IMR-90 (cell line): ENCODE measurements around the gene DIP2C. TPM values are rescaled to one million over a fixed set of nuclear protein-coding genes. Genes with fewer than 3 reads are reported as not detected.

ENCODE experiments used
- ATAC-seq: fragments of 200-7000 bp; cut with Tn5 transposase; 2 replicates; pipeline ENCODE4 v1.9.1; 2020; ENCODE audit warnings: low read depth, mild to moderate bottlenecking, moderate library complexity
- BruUV-seq: library from RNA; stranded (reverse); fragments of 400-500 nt; replicated peaks from 2 replicates; lab custom pipeline; 2021; lab: Mats Ljungman, UMichigan
- CTCF ChIA-PET: fragments of 300-600 bp; formaldehyde crosslinking; extraction: SDS; loops from one replicate; lab custom pipeline; 2021; ENCODE audit warnings: antibody characterized with exemption; lab: Yijun Ruan, JAX
- POLR2A ChIA-PET: fragments of 300-600 bp; sonication (Branson Sonifier 250); formaldehyde crosslinking; loops from one replicate; lab custom pipeline; 2022; ENCODE audit warnings: antibody characterized with exemption; ENCODE audit not compliant: unreplicated experiment; lab: Charles Lee
- DNase-seq: peaks from one replicate; pipeline ENCODE4 v3.0.0; 2013
- H2AFZ ChIP-seq: replicated peaks from 2 replicates; pipeline ENCODE3; 2013; ENCODE audit warnings: low read length, mild to moderate bottlenecking; ENCODE audit not compliant: poor library complexity
- H2AK5ac ChIP-seq: 2 replicates; pipeline ENCODE4 v1.6.1; 2013; ENCODE audit warnings: low read depth, low read length, inconsistent platforms
- H2AK9ac ChIP-seq: replicated peaks from 2 replicates; pipeline ENCODE3; 2013; ENCODE audit warnings: mild to moderate bottlenecking, low read depth, low read length, moderate library complexity; ENCODE audit not compliant: poor library complexity
- H2BK120ac ChIP-seq: 2 replicates; pipeline ENCODE4 v1.6.1; 2013; ENCODE audit warnings: low read depth, low read length, inconsistent platforms
- H2BK15ac ChIP-seq: 3 replicates; pipeline ENCODE4 v1.6.1; 2013; ENCODE audit warnings: low read depth, low read length, inconsistent platforms
- H2BK20ac ChIP-seq: 2 replicates; pipeline ENCODE4 v1.6.1; 2013; ENCODE audit warnings: low read depth, mild to moderate bottlenecking, inconsistent platforms, low read length, moderate library complexity
- H2BK5ac ChIP-seq: 2 replicates; pipeline ENCODE4 v1.6.1; 2013; ENCODE audit warnings: mild to moderate bottlenecking, low read depth, low read length, inconsistent platforms; ENCODE audit not compliant: poor library complexity, severe bottlenecking
- H3K14ac ChIP-seq: replicated peaks from 2 replicates; pipeline ENCODE4 v1.6.1; 2013; ENCODE audit warnings: low read depth, low read length, inconsistent platforms
- H3K18ac ChIP-seq: 2 replicates; pipeline ENCODE4 v1.6.1; 2013; ENCODE audit warnings: low read depth, low read length, control low read depth
- H3K23ac ChIP-seq: 2 replicates; pipeline ENCODE4 v1.6.1; 2013; ENCODE audit warnings: low read depth, low read length, inconsistent platforms
- H3K27ac ChIP-seq: 2 replicates; pipeline ENCODE4 v1.5.1; 2013; ENCODE audit warnings: mild to moderate bottlenecking, control low read depth, low read length; ENCODE audit not compliant: insufficient read depth
- H3K27me3 ChIP-seq: 2 replicates; pipeline ENCODE4 v1.6.1; 2013; ENCODE audit warnings: low read length; ENCODE audit not compliant: control insufficient read depth, insufficient read depth
- H3K36me3 ChIP-seq: 2 replicates; pipeline ENCODE4 v1.6.1; 2013; ENCODE audit warnings: low read length, mixed read lengths; ENCODE audit not compliant: control insufficient read depth, insufficient read depth
- H3K4ac ChIP-seq: 2 replicates; pipeline ENCODE4 v1.6.1; 2013; ENCODE audit warnings: low read depth, low read length, inconsistent platforms
- H3K4me1 ChIP-seq: 2 replicates; pipeline ENCODE4 v1.6.1; 2013; ENCODE audit warnings: low read length, mixed read lengths; ENCODE audit not compliant: control insufficient read depth, insufficient read depth
- H3K4me2 ChIP-seq: 2 replicates; pipeline ENCODE4 v1.6.1; 2013; ENCODE audit warnings: low read depth, mild to moderate bottlenecking, control low read depth, low read length, moderate library complexity
- H3K4me3 ChIP-seq: 2 replicates; pipeline ENCODE4 v1.5.1; 2013; ENCODE audit warnings: low read depth, mild to moderate bottlenecking, control low read depth, low read length, moderate library complexity; ENCODE audit not compliant: insufficient read depth
- H3K56ac ChIP-seq: 2 replicates; pipeline ENCODE4 v1.6.1; 2013; ENCODE audit warnings: low read length, inconsistent platforms; ENCODE audit not compliant: insufficient read depth; ENCODE audit errors: extremely low read depth
- H3K79me1 ChIP-seq, 2 experiments: 2 replicates each; pipeline ENCODE4 v1.6.1; 2013; ENCODE audit warnings: low read length in 2 of 2, inconsistent platforms in 1 of 2, low read depth in 1 of 2
- H3K9ac ChIP-seq: 2 replicates; pipeline ENCODE4 v1.6.1; 2013; ENCODE audit warnings: low read depth, low read length, control low read depth
- H3K9me1 ChIP-seq: 2 replicates; pipeline ENCODE4 v1.6.1; 2013; ENCODE audit warnings: low read length, inconsistent platforms; ENCODE audit not compliant: insufficient read depth
- H3K9me3 ChIP-seq: 2 replicates; pipeline ENCODE4 v1.6.1; 2013; ENCODE audit warnings: low read length; ENCODE audit not compliant: control insufficient read depth, insufficient read depth
- H4K20me1 ChIP-seq: 2 replicates; pipeline ENCODE4 v1.6.1; 2013; ENCODE audit warnings: low read length, inconsistent platforms; ENCODE audit not compliant: insufficient read depth
- H4K5ac ChIP-seq: 2 replicates; pipeline ENCODE4 v1.6.1; 2013; ENCODE audit warnings: mild to moderate bottlenecking, low read depth, low read length, control low read depth
- H4K8ac ChIP-seq, 2 experiments: 2 replicates each; pipeline ENCODE4 v1.6.1; 2013; ENCODE audit warnings: low read depth in 2 of 2, low read length in 2 of 2, control low read depth in 1 of 2, inconsistent platforms in 1 of 2
- H4K91ac ChIP-seq: 2 replicates; pipeline ENCODE4 v1.6.1; 2013; ENCODE audit warnings: low read depth, low read length, inconsistent platforms; ENCODE audit not compliant: insufficient read depth
- BHLHE40 ChIP-seq: fragments of 150-350 bp; IDR thresholded peaks from 2 replicates; pipeline ENCODE4 v1.6.1; 2016; ENCODE audit warnings: mild to moderate bottlenecking, low read depth, low read length
- MXI1 ChIP-seq: IDR thresholded peaks from 2 replicates; pipeline ENCODE4 v1.6.1; 2012; ENCODE audit warnings: low read depth, mild to moderate bottlenecking, low read length, moderate library complexity, borderline replicate concordance
- NFE2L2 ChIP-seq: fragments of 150-350 bp; IDR thresholded peaks from 2 replicates; pipeline ENCODE4 v1.6.1; 2016; ENCODE audit warnings: low read depth, mild to moderate bottlenecking, low read length
- POLR2A ChIP-seq: IDR thresholded peaks from 2 replicates; pipeline ENCODE4 v1.6.1; 2012; ENCODE audit warnings: mild to moderate bottlenecking, low read depth, low read length
- RCOR1 ChIP-seq: IDR thresholded peaks from 2 replicates; pipeline ENCODE4 v1.6.1; 2012; ENCODE audit warnings: mild to moderate bottlenecking, low read length, improper control_type of control experiment; ENCODE audit not compliant: insufficient replicate concordance
- SMC3 ChIP-seq: fragments of 150-350 bp; IDR thresholded peaks from 2 replicates; pipeline ENCODE4 v1.6.1; 2016; ENCODE audit warnings: low read depth, mild to moderate bottlenecking, antibody characterized with exemption, low read length, moderate library complexity
- whole genome bisulfite sequencing, 2 experiments: methylation state at CpG; one replicate each; pipeline versions ENCODE4 v1.1.5 to v1.1.7; 2013; ENCODE audit warnings: missing lambda C conversion rate in 2 of 2; ENCODE audit not compliant: insufficient read length in 1 of 2; ENCODE audit errors: extremely low coverage in 2 of 2; 5-methylcytosine and 5-hydroxymethylcytosine counted together
- dilution Hi-C: fragments of 300-500 bp; cut with HindIII; formaldehyde crosslinking; loops from one replicate; pipeline ENCODE4 v1.14.3; 2018; ENCODE audit warnings: low sequenced_read_pairs; ENCODE audit not compliant: unreplicated experiment
- in situ Hi-C: fragments of 300-500 bp; cut with MboI; formaldehyde crosslinking; loops from 3 replicates; pipeline ENCODE4 v1.14.3; 2019; ENCODE audit warnings: low sequenced_read_pairs, inconsistent platforms, mixed read lengths
- intact Hi-C: fragments of 100-400 bp; cut with micrococcal nuclease; formaldehyde crosslinking; loops from 2 replicates; pipeline ENCODE4 v1.10.0; 2022
- polyA plus RNA-seq, 3 experiments: library from polyadenylated mRNA; depleted of rRNA; stranded (reverse); fragments of >200 nt; gene quantifications; 2 replicates each; pipeline ENCODE4 v1.2.3, GENCODE V29; 2012; ENCODE audit warnings: low replicate concordance in 1 of 3
- total RNA-seq: library from RNA; depleted of rRNA; stranded (reverse); fragments of >200 nt; gene quantifications from 2 replicates; pipeline ENCODE4 v1.2.3, GENCODE V29; 2012
- TF ChIP-seq, protein P1 (sequence below): fragments of 150-350 bp; IDR thresholded peaks from 2 replicates; pipeline ENCODE4 v1.6.1; 2016; ENCODE audit warnings: low read depth, mild to moderate bottlenecking, low read length, moderate library complexity, borderline replicate concordance
- TF ChIP-seq, protein P2 (sequence below): fragments of 150-350 bp; IDR thresholded peaks from 2 replicates; pipeline ENCODE4 v1.6.1; 2017; ENCODE audit warnings: mild to moderate bottlenecking, antibody characterized with exemption, low read length, low read depth
- TF ChIP-seq, protein P3 (sequence below): conservative IDR thresholded peaks from 2 replicates; pipeline ENCODE4 v1.5.1; 2012; ENCODE audit warnings: mild to moderate bottlenecking, low read depth, low read length, improper control_type of control experiment

DIP2C gene
- total and polyA plus RNA-seq, 2 of the 4 experiments (the other 2 are of a cell fraction) = 8.6 to 17.3 TPM

DNA sequence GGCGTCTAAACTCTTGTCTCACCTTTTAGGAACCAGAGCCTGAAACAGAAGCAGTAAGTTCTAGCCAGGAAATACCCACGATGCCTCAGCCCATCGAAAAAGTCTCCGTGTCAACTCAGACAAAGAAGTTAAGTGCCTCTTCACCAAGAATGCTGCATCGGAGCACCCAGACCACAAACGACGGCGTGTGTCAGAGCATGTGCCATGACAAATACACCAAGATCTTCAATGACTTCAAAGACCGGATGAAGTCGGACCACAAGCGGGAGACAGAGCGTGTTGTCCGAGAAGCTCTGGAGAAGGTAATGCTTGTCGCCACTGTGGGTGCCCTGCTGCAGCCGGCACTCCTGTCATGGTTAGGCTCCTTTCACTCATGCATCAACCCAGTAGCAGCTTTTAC, 441.2 kb downstream of the DIP2C start:
- CTCF ChIA-PET = no interaction called here
- Histone ChIP-seq H2BK5ac (no peak overlapping the region), H3K23ac (no peak overlapping the region), H2BK15ac (no peak overlapping the region), H3K4ac (no peak overlapping the region), H3K4me1 (no peaks in the 10 kb centered on the region), H2AK9ac (no peak overlapping the region), H3K27me3 (no peaks in the 10 kb centered on the region), H4K8ac (no peak overlapping the region), H3K4me2 (no peak overlapping the region), H3K79me1 (peaks cover 0 to 3% of the 10 kb centered on the region in 2 experiments; a peak in 1 of 4 replicates), H3K27ac (no peak overlapping the region), H3K18ac (no peak overlapping the region), H2BK20ac (no peak overlapping the region), H3K14ac (no peak overlapping the region), H3K36me3 (peaks cover 43% of the 10 kb centered on the region), H3K56ac (no peak overlapping the region), H3K9ac (no peak overlapping the region), H2AK5ac (no peak overlapping the region), H3K9me3 (no peaks in the 10 kb centered on the region), H3K9me1 (no peaks in the 10 kb centered on the region), H2BK120ac (no peak overlapping the region), H2AFZ (no peak overlapping the region), H4K5ac (no peak overlapping the region), H4K91ac (no peak overlapping the region), H3K4me3 (no peak overlapping the region), H4K20me1 (no peaks in the 10 kb centered on the region)
- DNase-seq = no peak
- POLR2A ChIA-PET = no interaction called here
- 89% methylated on average over 4 of the region's 15 CpGs; no CpG with 5 or more reads in 1 of the 2 experiments for WGBS, 2 experiments
- intact Hi-C loops (no loop called here), dilution Hi-C loops (no loop called here), in situ Hi-C loops (no loop called here)
- TF ChIP-seq SMC3 (no peak), NFE2L2 (no peak), BHLHE40 (no peak), RCOR1 (no peak), POLR2A (no peak), MXI1 (no peak)
- TF ChIP-seq, protein P1, sequence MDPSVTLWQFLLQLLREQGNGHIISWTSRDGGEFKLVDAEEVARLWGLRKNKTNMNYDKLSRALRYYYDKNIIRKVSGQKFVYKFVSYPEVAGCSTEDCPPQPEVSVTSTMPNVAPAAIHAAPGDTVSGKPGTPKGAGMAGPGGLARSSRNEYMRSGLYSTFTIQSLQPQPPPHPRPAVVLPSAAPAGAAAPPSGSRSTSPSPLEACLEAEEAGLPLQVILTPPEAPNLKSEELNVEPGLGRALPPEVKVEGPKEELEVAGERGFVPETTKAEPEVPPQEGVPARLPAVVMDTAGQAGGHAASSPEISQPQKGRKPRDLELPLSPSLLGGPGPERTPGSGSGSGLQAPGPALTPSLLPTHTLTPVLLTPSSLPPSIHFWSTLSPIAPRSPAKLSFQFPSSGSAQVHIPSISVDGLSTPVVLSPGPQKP = no peak
- TF ChIP-seq, protein P2, sequence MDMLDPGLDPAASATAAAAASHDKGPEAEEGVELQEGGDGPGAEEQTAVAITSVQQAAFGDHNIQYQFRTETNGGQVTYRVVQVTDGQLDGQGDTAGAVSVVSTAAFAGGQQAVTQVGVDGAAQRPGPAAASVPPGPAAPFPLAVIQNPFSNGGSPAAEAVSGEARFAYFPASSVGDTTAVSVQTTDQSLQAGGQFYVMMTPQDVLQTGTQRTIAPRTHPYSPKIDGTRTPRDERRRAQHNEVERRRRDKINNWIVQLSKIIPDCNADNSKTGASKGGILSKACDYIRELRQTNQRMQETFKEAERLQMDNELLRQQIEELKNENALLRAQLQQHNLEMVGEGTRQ = no peak
- TF ChIP-seq, protein P3, sequence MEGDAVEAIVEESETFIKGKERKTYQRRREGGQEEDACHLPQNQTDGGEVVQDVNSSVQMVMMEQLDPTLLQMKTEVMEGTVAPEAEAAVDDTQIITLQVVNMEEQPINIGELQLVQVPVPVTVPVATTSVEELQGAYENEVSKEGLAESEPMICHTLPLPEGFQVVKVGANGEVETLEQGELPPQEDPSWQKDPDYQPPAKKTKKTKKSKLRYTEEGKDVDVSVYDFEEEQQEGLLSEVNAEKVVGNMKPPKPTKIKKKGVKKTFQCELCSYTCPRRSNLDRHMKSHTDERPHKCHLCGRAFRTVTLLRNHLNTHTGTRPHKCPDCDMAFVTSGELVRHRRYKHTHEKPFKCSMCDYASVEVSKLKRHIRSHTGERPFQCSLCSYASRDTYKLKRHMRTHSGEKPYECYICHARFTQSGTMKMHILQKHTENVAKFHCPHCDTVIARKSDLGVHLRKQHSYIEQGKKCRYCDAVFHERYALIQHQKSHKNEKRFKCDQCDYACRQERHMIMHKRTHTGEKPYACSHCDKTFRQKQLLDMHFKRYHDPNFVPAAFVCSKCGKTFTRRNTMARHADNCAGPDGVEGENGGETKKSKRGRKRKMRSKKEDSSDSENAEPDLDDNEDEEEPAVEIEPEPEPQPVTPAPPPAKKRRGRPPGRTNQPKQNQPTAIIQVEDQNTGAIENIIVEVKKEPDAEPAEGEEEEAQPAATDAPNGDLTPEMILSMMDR = no peak
- no TSS peak for BruUV-seq
- no peak for ATAC-seq
